Vagina (tissue), 2 donors: ENCODE measurements around the gene MPEG1. TPM values are rescaled to one million over a fixed set of nuclear protein-coding genes. Genes with fewer than 3 reads are reported as not detected.

Experiments used
- DNase-seq, 2 donors: peaks; one replicate each; pipeline ENCODE4 v3.0.0-alpha.2; 2017; ENCODE audit errors: extremely low spot score in 2 of 2
- H3K27ac ChIP-seq: fragments of 200-600 bp; sonication (generic); one replicate; pipeline ENCODE4 v1.5.1; 2019
- H3K27me3 ChIP-seq: fragments of 200-600 bp; sonication (generic); one replicate; pipeline ENCODE4 v1.5.1; 2019
- H3K36me3 ChIP-seq, 2 donors: fragments of 200-600 bp; sonication (generic); one replicate each; pipeline ENCODE4 v1.5.1; 2017 to 2019
- H3K4me1 ChIP-seq: fragments of 200-600 bp; sonication (generic); one replicate; pipeline ENCODE4 v1.5.1; 2019
- H3K4me3 ChIP-seq, 2 donors: fragments of 200-600 bp; sonication (generic); 1 replicate in 1 of 2; 2 replicates in 1 of 2; pipeline ENCODE4 v1.5.1; 2016 to 2019
- H3K9me3 ChIP-seq: fragments of 200-600 bp; sonication (generic); one replicate; pipeline ENCODE4 v1.5.1; 2019
- POLR2A ChIP-seq, 2 donors: fragments of 450-650 bp; IDR thresholded peaks; one replicate each; pipeline ENCODE4 v1.6.1; 2017; ENCODE audit warnings: antibody characterized with exemption in 2 of 2, mild to moderate bottlenecking in 2 of 2, moderate library complexity in 2 of 2
- POLR2AphosphoS5 ChIP-seq, 2 donors: sonication (generic); formaldehyde crosslinking; IDR thresholded peaks; one replicate each; pipeline ENCODE4 v1.9.0; 2017; ENCODE audit warnings: antibody characterized with exemption in 2 of 2, mild to moderate bottlenecking in 2 of 2, low read depth in 1 of 2; ENCODE audit not compliant: insufficient read depth in 1 of 2
- intact Hi-C: fragments of 100-400 bp; cut with DNase I; formaldehyde crosslinking; loops from one replicate; pipeline ENCODE4 v1.15.1; 2023
- small RNA-seq: library from RNA; depleted of rRNA; stranded (forward); fragments of <200 nt; gene quantifications from one replicate; pipeline ENCODE3, GENCODE V24; 2016
- total RNA-seq: library from RNA; depleted of rRNA; stranded (reverse); fragments of >200 nt; gene quantifications from one replicate; pipeline ENCODE4 v1.2.3, GENCODE V29; 2016
- TF ChIP-seq, protein P1 (sequence below), 3 experiments: fragments of 450-650 bp in 2 of 3; fragments of 200-600 bp in 1 of 3; sonication (generic) in 1 of 3; IDR thresholded peaks; one replicate each; pipeline ENCODE4 v1.5.1; 2017 to 2019; ENCODE audit warnings: antibody characterized with exemption in 3 of 3, mild to moderate bottlenecking in 2 of 3, moderate library complexity in 2 of 3

MPEG1 gene
- total RNA-seq, 1 donor from 2014 or later: 3.9 TPM

GRCh38 chr11:59173080-59173963, 39.4 kb downstream of the MPEG1 start:
- TF ChIP-seq POLR2AphosphoS5 (IDR thresholded peaks at IDR 0.05; ENCODE audit: insufficient read depth in 1 of 2, low read depth in 1 of 2) (peak in 1 of 2 donors; percentile 21), POLR2A (IDR thresholded peaks at IDR 0.05) (no peak)
- TF ChIP-seq, protein P1, sequence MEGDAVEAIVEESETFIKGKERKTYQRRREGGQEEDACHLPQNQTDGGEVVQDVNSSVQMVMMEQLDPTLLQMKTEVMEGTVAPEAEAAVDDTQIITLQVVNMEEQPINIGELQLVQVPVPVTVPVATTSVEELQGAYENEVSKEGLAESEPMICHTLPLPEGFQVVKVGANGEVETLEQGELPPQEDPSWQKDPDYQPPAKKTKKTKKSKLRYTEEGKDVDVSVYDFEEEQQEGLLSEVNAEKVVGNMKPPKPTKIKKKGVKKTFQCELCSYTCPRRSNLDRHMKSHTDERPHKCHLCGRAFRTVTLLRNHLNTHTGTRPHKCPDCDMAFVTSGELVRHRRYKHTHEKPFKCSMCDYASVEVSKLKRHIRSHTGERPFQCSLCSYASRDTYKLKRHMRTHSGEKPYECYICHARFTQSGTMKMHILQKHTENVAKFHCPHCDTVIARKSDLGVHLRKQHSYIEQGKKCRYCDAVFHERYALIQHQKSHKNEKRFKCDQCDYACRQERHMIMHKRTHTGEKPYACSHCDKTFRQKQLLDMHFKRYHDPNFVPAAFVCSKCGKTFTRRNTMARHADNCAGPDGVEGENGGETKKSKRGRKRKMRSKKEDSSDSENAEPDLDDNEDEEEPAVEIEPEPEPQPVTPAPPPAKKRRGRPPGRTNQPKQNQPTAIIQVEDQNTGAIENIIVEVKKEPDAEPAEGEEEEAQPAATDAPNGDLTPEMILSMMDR (IDR thresholded peaks at IDR 0.05): no peak
- Histone ChIP-seq H3K27me3 (no peaks in the 10 kb centered on the region), H3K4me1 (peaks cover 24% of the 10 kb centered on the region), H3K4me3 (peak overlapping the region; percentile 53 to 90), H3K9me3 (no peaks in the 10 kb centered on the region), H3K27ac (peak overlapping the region; percentile 76), H3K36me3 (no peaks in the 10 kb centered on the region)
- no peak for DNase-seq
- intact Hi-C loops: loop anchor here (5.0 kb wide), 1 partner anchor 109 kb away; no protein-coding TSS in a partner anchor

DNA sequence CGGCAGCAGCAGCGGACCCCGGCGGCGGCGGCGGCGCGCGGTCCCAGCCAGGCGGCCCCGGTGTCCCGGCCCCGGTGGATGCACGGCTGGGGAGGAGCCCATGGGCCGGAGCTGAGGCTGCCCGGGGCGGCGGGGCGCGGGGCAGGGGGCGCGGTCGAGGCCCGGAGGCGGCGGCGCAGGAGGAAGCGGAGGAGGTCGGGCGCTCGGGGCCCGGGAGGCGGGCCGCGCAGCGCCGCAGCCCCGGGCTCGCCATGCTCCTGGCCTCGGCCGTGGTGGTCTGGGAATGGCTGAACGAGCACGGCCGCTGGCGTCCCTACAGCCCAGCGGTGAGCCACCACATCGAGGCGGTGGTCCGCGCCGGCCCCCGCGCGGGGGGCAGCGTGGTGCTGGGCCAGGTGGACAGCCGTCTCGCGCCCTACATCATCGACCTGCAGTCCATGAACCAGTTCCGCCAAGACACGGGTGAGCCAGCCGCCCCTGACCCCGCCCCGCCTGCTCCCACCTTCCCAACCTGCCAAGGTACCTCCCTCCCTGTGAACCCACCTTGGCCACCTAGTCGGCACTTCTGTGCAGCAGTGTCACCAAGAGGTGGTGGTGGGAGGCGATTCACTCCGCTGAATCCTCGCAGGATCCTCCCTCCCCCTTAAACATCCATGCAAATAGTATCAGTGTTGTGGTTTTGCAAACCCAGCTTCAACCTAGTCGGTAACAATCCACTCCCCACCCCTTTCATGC, 40.2 kb downstream of the MPEG1 start:
- Histone ChIP-seq H3K4me3 (peak overlapping the region; percentile 53 to 90), H3K36me3 (no peaks in the 10 kb centered on the region), H3K27me3 (no peaks in the 10 kb centered on the region), H3K27ac (peak overlapping the region; percentile 76), H3K9me3 (no peaks in the 10 kb centered on the region), H3K4me1 (peaks cover 24% of the 10 kb centered on the region)
- no peak for DNase-seq
- intact Hi-C loops: loop anchor here (1.0 to 5.0 kb wide), 2 partner anchors 35 to 110 kb away; no protein-coding TSS in a partner anchor
- TF ChIP-seq POLR2A (IDR thresholded peaks at IDR 0.05): no peak
- TF ChIP-seq, protein P1 (IDR thresholded peaks at IDR 0.05): no peak
- no peak for TF ChIP-seq POLR2AphosphoS5 (IDR thresholded peaks at IDR 0.05; ENCODE audit: insufficient read depth in 1 of 2, low read depth in 1 of 2)

DNA sequence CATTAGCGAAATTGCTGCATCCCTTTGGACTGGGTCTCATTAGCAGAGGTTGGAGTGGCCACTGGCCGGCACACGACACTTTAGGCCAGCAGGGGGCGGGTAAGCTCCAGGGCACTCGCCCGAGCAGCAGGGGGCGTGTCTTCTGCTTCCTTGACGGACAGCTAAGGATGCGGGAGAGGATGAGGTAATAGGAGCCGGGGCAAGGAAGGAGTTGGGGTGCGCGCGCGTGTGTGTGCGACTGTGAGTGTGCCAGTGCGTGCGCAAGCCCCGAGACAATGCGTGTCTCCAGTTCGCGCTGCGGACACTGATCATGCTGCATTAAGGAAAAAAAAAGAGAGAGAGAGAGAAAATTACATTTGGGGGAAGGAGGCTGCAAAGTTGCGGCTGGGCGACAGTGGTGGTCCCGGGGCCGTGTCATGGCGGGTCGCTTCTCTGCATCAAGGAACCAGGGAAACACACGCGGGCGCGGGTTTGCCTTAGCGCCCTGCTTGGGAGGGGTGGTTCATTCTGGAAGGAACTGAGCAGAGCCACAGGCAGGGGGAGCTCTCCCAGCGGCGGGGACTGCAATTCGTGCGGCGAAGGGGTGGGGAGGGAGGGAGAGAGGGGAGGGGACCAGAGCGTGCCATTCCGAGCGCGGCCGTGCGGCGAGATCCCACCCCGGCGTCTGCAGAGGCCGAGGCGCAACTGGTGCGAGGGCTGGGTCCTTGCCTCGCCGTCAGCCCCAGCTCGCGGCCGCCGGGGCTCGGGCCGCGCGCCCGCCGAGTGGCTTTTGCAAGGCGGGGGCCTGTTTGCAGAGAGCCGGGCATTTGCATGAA, 41.0 kb downstream of the MPEG1 start, which contains the start of gene DTX4:
TSS of gene DTX4 (plus strand) at position 625 of the 815 bp plus-strand sequence. CDS start 464 bp downstream, outside the sequence.
- Histone ChIP-seq H3K4me3 (peak within 1 kb of the TSS; percentile 53 to 90), H3K4me1 (peaks cover 24% of the 10 kb centered on the region), H3K27ac (peak within 1 kb of the TSS; percentile 76), H3K9me3 (no peaks in the 10 kb centered on the region), H3K36me3 (no peaks in the 10 kb centered on the region), H3K27me3 (no peaks in the 10 kb centered on the region)
- peak in 1 of 2 donors; percentile 95 for DNase-seq
- intact Hi-C loops: loop anchor here (1.0 to 5.0 kb wide), 2 partner anchors 36 to 111 kb away; no protein-coding TSS in a partner anchor
- peak in 1 of 2 donors; percentile 7 for TF ChIP-seq POLR2A (IDR thresholded peaks at IDR 0.05)
- peak in 1 of 2 donors; percentile 73 for TF ChIP-seq POLR2AphosphoS5 (IDR thresholded peaks at IDR 0.05; ENCODE audit: insufficient read depth in 1 of 2, low read depth in 1 of 2)
- TF ChIP-seq, protein P1 (IDR thresholded peaks at IDR 0.05): peak; percentile 87 to 96 (median 91)

DNA sequence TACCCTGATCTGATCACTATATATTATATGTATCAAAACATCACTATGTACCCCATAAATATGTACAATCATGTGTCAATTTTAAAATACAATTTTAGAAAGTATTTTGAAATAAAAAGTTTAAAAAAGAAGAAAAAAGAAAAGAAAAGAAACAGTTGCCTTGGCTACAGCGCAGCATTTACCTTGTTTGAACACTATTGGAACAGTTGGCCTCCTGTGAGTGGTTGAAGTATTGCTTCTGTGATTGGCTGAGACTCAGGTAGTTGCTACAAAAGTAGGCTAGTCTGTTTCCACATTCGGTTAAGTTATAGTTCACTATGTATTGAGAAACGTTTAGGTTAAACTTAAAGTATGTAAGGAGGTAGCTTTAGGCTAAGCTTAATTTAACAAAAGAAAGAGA, 48.7 kb downstream of the MPEG1 start:
- Histone ChIP-seq H3K27ac (no peak overlapping the region), H3K4me3 (no peak overlapping the region), H3K27me3 (no peaks in the 10 kb centered on the region), H3K4me1 (no peaks in the 10 kb centered on the region), H3K9me3 (no peaks in the 10 kb centered on the region), H3K36me3 (no peaks in the 10 kb centered on the region)
- no peak for TF ChIP-seq POLR2A (IDR thresholded peaks at IDR 0.05)
- TF ChIP-seq, protein P1 (IDR thresholded peaks at IDR 0.05): no peak
- TF ChIP-seq POLR2AphosphoS5 (IDR thresholded peaks at IDR 0.05; ENCODE audit: insufficient read depth in 1 of 2, low read depth in 1 of 2): no peak
- DNase-seq: no peak
- intact Hi-C loops: no loop called here

Small RNAs within 50 kb of the gene (small RNA-seq; reads per million reads assigned to genes)
- gene RN7SL42P: not detected

Other genes starting within 250 kb of the MPEG1 start
- not detected for gene GLYATL1B, start 126.6 kb downstream of the MPEG1 start, total RNA-seq
- gene FAM111B, start 105.7 kb downstream of the MPEG1 start, total RNA-seq: 1.2 TPM
- gene FAM111A, start 70.1 kb downstream of the MPEG1 start, total RNA-seq: 51.8 TPM
- 8.1 TPM for gene DTX4, start 40.8 kb downstream of the MPEG1 start, total RNA-seq
- gene OR5AN1, start 146.0 kb upstream of the MPEG1 start, total RNA-seq: not detected
- gene OR5A2, start 213.5 kb upstream of the MPEG1 start, total RNA-seq: not detected
- not detected for gene OR5A1, start 223.5 kb upstream of the MPEG1 start, total RNA-seq
- gene OR4D6, start 244.0 kb upstream of the MPEG1 start, total RNA-seq: not detected